HG03060 (cell line): Measurements from ENCODE around the gene NRARP.

Source experiments
- ATAC-seq: cut with Tn5 transposase; IDR thresholded peaks from one replicate; pipeline ENCODE4 v1.9.1; 2021; ENCODE audit warnings: low read depth, moderate number of reproducible peaks; ENCODE audit not compliant: unreplicated experiment

Gene NRARP

GRCh38 chr9:137323531-137324331, 21.7 kb upstream of the NRARP start:
- ATAC-seq = no peak

DNA sequence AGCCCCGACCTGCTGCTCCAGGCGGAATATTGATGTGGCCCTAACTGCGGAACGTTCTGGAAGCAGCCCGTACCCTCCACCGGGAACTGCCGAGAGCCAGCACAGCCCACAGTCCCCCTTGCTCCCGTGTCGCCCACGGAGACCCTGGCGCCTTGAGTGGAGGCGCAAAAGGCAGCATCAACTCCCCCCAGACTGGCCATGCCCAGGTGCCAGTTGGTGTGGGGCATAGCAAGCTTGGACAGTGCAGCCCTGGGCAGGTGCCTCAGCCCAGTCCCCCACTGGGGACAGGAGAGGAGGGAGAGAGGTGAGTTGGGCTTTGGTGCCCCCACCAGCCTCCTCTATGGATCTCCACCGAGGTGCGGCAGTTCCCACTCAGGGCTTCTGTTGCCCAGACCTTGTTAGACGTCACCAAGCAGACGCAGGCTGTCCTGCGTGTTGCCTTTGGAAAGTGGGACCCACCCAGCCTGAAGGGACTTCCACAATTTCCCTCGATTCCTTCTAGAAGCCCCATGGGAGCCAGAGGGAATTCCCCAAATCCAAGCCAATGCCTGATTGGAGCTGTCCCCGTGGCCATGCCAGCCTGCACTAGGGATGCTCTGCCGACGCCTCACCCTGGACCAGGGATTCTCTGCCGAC, 19.8 kb upstream of the NRARP start:
- ATAC-seq = no peak

DNA sequence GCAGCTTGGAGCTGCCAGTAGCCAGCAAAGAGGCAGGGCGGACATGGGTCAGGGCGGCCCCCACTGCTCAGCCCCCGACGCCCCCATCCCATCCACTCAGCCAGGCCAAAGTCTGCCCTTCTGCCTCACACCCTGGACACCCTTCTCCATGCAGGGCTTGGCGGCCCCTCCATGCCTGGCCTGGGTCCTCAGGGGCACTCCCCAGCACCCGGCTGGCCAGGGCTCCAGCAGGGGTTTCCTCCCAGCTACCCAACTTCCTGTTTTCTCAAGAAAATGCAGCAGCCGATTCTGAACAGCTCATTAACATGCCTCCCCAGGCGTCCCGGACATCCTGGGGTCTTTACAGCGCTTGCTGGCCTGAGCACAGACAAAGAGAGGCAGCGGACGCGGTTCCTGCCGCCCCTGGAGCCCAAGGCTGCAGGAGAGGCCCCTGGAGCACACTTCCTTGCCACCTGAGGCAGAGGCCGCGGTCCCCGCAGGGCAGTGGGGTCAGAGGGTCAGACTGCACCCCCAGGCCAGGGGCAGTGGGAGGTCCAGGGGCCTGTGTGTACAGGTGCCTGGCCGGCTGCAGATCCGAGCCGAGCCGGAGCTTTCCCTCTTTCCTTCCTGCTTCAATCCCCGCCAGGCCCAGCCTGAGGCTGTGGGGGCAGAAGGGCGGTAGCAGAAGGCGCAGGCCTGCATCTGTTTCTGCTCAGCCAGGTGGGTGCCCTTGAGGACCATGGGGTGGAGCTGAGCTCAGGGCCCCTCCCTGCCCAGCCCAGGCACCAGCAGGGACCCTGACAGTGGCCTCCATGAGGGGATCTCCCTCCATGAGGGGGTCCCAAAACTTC, 18.7 kb upstream of the NRARP start:
- no peak for ATAC-seq

- no peak for ATAC-seq
These were observed 17.9 kb upstream of the NRARP start for GRCh38 chr9:137319739-137320551.

GRCh38 chr9:137319011-137319738, 17.1 kb upstream of the NRARP start:
- ATAC-seq = no peak

DNA sequence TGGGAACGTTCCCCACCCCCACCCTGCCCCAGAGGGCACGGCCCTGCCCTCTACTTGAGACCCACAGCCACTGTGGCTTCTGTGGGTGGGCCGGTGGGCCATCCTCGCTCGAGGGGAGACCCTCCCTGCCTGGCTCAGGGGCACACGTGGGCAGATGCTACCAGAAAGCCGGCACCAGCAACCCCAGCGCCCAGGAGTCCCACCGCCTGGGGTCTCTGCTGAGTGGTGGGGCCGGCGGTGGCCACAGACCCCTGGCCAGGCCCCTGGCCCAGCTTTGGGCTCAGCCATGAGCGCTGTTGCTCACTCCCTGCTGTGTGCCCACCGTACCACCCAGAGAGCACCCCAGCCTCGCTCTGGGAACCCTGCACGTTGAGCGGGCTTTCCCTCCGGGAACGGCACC, 16.5 kb upstream of the NRARP start:
- no peak for ATAC-seq

DNA sequence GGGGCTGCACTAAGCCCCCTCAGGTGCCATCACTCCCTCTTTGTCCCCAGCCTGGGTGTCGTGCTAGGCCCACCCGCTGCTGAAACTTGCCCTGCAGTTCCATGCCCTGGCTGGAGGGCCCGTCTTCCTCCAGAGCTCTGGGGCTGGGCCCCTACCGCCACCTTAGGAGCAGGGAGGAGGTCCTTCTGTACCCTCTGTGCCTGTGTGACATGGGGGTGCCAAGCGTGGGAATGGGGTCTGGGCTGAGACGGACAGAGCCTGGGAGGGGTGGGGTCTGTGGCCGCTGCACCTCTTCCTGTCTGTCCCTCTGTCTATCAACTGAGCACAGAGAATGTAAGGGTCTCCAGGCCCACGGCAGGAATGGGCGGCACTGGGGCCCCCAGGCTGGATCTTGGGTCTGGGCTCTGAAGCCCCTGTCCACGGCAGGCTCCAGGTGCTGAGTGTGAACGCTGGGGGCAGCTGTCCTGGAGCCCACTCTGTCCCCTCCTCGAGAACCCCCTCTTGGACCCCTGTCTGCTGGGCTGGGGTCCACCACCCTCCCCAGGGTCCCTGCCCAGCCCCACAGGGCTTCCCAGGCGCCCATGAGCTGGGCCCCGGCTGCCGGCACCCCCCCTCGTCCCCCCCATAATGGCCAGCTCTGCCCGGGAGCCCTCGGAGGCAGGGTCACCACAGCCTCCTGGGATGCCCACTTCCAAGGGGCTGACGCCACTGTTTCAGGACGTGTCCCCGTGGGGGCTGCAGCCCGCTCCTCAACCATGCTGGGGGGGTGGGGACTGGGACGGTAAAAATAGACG, 15.8 kb upstream of the NRARP start:
- no peak for ATAC-seq

- ATAC-seq = no peak
These were observed 15.1 kb upstream of the NRARP start for GRCh38 chr9:137317021-137317717.

DNA sequence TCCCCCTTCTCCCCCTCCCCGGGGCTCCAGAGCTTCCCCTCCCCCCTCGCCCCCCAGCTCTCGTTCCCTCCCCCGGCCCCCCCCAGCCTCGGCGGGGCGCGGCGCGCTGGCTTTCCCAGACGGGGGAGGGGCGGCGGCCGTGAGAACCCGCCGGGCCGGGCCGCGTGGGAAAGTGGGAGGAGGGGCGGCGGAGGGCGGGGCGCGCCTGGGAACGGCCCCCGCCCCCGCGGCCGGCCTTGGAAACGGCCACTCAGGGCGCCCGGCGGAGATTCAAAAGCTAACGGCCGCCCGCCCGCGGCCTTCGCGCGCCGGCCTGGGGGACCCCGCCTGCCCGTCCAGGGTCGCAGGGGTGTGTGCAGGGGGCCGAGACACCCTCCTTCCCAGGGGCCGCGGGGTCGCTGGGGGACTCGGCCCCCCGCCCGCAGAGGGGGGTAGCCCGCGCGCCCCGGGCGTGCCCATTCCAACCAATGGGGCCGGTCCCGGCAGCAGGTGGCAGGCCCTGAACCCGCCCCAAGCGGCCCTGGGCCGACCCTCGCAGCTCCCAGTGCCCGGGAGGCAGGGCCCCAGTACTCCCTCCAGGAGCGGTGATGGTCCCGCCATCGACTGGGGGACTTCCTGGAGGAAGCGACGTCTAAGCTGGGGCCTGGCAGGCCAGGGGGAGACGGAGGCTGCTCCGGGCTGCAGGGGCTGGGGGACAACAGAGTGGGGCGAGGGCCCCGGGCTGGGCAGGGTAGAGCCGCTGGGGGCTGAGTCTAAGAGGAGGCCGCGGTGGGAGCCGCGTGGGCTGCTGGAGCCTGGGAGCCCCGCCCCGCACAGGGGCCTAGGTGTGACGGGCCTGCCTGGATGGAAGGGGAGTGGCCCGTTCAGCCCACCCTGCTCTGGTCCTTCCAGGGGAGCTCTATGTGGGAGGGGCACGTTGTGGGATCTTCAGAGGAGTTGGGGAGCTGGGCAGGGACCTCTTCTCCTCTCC, 14.2 kb upstream of the NRARP start:
- ATAC-seq = no peak

DNA sequence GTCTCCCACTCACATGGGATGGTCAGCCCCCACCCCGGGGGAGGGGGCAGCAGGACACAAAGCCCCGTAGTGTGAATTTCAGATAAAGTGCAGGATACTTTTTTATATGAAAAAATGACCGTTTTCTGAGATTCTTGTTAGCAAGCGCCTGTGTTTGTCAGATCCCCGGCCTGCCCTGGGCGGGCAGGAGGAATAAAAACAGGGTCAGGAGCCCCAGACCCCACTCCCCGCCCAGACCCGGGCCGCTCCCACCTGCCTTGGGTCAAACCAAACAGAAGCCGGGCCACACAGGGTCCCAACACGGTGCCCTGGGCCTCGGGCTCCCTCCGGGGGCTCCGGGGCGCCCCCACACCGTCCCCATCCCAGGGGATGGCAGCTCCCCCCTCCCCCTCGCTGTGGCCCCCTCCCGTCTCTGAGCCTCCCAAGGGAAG, 13.5 kb upstream of the NRARP start:
- ATAC-seq = no peak

GRCh38 chr9:137314561-137315560, 12.8 kb upstream of the NRARP start:
- no peak for ATAC-seq

DNA sequence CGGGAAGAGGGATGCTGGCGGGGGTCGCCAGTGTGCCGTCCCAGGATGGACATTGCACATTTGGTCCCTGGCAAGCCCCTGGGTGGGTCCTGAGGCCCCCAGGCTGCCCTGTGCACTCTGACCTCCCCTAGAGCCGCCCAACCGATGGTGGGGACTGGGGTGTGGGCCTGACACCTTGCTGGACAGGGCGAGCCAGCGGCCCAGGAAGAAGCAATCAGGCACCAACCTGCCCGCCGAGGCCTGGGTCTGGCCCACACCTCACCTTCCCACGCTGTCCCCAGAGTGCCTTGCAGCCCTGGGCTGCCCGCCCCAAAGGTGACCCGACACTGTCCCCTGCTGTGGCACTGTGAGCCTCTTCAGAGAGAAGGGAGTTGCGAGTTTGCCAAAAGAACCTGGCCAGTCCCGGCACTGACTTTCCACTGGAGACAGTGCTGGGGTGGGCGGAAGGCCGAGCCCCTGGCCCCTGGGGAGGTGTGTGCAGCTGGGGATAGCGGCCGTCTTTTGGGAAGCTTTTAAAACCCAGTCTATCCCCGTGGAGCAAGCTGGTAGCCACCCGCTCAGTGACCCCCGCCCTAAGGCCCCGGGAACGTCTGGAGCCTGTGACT, 12.0 kb upstream of the NRARP start:
- no peak for ATAC-seq

GRCh38 chr9:137313326-137313936, 11.4 kb upstream of the NRARP start:
- ATAC-seq = no peak

DNA sequence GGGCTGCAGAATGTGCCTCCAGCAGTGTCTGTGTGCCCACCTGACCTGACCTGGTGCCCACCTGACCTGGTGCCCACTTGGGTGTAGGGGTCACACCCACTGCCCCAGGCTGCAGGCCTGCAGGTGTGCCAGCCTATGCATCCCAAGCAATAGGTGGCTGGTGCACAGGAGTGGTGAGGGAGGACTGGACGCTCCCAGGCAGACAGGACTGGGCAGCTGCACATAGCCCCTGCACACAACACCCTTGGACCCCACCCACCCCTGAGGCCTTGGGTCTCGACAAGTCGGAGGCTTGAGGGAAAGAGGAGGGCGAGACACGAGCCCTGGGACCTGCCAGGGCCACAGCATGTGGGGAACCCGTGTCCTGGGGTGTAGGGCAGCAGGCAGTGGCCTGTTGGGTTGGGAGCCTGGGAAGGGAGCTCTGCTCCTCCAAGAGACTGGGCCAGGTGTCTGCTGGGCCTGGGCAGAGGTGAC, 10.8 kb upstream of the NRARP start:
- no peak for ATAC-seq
